IPS-NIHi11 (cell line): ENCODE data around the gene TSPAN9.

ENCODE experiments used
- DNase-seq: peaks from one replicate; pipeline ENCODE4 v3.0.0; 2012; ENCODE audit warnings: mixed read lengths, low spot score

The TSPAN9 gene

DNA sequence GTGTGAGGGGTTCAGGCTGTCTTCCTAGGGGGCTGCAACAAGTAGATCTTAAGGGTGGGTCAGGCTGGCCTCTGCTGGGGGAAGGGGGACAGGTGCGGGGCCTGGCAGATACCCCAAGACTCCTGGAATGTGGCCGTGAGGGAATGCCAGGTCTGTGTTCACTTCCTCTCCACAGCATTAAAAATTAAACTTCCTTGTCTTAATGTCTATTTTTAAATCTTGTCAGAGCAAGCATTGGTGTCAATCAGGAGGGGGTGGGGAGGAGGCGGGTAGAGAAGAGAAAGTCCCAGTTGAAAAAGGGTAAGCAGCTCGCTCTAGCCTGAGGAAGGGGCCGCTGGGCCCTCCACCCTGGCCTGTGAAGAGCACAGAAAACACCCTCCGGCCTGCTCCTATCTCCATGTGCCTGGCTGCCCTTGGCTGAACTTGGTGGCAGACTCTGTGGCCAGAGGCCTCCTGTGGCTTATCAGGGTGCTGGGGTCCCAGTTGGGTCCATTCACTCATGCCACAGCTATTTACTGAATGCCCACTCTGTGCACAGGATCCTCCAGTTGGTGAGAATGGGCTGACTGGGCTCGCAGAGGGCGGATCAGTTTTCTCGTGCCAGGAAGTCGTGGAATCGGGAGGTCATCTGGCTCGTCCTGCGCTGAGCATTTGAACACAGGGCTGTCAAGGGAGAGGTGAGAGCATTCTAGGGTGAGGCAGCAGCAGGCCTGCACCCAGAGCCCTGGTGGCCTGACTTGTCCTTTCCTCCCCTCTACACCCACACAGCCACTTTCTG lies 128.8 kb downstream of the TSPAN9 start:
- no peak for DNase-seq

DNA sequence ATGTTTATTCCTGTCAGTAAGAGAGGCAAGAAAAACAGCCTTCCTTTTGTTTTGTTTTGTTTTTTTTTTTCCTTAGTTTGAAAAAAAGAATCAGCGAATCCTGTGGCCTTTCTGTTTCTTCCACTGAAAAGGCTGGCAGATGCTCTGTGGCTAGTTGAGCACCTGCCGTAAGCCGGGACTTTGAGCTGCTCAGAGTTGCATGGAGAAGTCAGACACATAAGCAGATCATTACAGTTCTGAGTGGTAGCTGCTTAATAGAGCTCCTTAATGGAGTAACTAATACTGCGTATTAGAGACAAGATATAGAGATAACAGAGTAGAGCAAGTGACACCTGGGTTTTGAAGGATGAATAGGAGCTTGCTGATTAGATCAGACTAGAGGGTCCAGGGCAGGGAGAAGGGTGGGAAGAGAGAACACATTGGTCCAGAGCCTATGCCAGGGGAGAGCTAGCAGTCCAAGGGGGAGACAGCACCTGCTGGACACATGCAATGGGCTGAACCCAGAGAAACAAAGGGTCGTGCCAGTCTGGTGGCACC lies 129.4 kb downstream of the TSPAN9 start:
- no peak for DNase-seq

DNA sequence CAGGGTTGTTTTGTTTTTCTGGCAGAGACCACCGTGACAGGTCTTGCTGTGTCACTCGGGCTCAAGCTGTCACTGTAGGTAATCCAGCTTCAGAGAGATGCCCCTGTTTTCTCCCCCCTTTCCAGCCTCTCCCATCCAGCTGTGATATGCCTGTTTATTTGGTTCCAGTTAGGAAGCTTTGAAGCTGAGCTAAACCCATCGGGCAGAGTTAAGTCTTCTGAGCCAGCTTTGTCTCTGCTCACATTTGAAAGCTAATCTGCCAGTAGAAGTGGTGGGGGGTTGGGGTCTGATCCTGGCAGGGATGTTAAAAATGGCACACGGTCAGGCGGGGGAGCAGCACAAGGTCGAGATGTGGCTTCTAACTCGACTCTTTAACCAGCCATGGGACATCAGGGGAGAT lies 130.0 kb downstream of the TSPAN9 start:
- DNase-seq = no peak

DNA sequence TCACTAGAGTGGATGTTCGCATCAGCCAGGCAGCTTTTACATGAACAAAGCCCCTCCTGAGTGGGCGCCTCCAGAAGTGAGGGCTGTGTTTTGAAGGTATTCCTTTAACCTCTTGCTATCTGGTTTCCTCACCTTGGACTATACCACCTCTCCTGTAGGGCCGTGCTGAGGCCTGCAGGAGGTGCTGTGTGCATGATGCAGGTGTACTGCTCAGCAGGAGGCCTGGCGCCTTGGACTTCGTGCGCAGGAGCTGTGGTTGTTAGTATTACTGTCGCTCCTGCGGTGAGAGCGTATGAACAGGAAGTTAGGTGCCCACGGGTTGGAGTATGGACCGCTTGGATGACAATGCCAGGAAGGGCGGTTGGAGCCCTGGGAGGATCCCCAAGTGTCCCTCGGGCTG lies 130.7 kb downstream of the TSPAN9 start:
- peak; percentile 70 for DNase-seq

DNA sequence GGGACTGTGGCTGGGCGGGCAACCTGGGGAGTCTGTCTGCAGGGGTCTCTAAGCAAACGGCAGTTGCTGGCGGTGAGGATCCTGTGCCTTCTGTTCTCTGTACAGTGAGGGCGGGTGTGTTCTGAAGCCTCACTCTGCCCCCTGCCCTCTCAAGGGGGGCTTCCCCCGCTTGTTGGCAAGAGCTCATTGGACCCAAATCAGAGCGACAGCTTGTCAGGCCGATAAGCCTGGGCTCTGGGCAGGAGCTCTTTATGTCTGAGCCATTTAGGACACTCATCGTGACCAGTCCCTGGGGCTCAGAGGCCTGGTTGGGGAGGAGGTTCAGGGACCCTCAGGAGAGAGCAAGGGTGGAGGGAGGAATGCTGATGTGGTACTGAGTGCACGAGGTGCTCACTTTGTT lies 136.0 kb downstream of the TSPAN9 start:
- DNase-seq = no peak

DNA sequence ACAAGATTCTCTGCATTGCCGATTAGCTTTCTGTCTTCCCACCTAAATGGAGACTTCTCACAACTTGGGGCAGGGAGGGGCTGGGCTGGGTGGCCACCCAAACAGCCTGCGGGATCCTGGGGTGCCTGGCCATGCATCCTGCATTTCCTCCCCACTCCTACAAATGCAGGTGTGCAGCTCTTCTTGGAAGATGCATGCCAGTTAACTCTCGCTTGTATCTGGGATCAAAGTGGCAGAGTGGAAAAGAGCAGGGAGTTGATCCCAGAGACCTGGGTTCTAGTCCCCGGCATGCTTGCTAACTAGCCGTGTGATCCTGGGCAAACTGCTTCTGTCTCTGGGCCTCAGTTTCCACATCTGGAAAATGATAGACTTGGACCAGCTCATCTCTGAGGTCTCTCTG lies 136.6 kb downstream of the TSPAN9 start:
- DNase-seq = no peak

DNA sequence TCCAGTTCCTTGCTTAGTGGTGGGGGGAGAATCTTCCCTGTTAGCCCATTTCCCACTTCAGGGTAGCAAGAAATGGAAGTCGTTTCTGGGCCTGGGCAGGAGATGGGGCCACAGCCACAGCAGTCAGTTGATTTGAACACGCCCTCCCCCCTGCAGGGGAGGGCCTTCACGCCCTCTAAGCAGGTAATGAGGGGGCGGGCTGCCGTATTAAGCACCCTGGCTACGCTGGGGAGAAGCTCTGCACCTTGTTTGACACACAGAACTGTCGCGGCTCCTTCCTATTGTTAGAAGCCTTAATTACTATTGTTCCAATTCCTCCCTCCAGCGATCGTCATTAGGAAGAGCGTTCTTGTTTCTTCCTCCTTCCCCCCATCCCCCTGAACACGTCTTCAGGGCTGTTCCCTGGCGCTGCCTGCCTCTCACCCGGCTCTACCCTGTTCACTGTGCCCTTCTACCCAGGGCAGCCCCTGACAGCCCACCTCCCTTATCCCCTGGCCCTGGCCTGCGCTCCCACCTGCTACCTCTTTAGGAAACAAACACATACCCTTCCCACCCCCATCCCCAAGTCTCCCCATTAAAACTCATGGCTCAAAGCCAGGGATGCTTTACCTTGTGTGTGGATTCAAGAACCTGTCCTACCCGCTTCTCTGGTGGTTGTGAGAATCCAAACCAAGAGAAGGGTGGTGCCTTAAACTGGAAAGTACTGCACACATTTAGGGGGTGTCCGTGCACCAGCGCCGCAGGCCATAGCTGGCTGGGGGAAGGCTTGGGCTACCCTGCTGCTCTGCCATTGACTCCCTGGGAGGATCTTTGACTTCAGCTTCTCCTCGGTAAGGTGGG lies 137.6 kb downstream of the TSPAN9 start:
- peak; percentile 80 for DNase-seq

DNA sequence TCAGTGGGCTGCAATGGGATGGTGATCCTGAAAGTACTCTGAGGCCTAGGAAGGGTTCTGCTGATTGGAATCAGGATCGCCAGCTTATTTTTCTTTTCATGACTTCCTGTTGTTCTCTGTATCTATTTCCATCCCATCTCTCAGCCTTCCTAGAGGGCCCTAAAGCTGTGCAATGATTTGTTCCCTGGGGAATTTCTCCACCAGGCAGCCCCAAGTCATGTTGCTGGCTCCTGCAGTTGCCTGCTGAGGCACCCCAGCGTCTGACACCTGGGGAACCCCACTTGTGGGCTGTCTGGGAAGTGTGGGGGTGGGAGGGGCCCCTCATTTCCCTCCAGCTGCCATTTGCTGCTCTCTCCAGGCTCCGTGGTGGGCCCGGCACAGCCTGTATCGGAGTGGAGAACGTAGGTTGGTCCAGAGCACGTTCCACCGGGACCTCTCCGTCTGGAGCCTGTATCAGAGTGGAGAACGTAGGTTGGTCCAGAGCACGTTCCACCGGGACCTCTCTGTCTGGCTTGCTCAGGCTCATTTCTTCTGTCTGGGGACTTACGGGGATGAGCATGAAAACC lies 138.3 kb downstream of the TSPAN9 start:
- DNase-seq = no peak

DNA sequence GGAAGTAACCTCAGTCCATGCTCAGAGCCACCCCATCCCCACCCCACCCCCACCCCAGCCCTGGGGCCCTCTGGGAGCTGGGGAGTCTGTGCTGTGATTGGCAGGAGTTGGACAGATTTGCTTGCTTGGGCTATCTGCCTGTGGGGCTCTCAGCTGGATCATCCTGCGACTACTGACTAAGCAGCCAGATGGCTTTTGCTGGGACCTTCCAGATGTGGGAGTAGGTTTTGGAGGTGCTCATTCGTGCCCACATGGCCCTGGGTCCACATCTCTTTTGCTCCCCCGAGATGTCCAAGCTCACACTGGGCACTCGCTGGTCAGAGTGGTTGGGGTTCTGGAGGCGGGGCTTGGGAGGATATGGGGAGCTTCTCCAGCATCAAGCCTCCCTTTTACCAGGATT lies 138.9 kb downstream of the TSPAN9 start:
- DNase-seq = no peak

DNA sequence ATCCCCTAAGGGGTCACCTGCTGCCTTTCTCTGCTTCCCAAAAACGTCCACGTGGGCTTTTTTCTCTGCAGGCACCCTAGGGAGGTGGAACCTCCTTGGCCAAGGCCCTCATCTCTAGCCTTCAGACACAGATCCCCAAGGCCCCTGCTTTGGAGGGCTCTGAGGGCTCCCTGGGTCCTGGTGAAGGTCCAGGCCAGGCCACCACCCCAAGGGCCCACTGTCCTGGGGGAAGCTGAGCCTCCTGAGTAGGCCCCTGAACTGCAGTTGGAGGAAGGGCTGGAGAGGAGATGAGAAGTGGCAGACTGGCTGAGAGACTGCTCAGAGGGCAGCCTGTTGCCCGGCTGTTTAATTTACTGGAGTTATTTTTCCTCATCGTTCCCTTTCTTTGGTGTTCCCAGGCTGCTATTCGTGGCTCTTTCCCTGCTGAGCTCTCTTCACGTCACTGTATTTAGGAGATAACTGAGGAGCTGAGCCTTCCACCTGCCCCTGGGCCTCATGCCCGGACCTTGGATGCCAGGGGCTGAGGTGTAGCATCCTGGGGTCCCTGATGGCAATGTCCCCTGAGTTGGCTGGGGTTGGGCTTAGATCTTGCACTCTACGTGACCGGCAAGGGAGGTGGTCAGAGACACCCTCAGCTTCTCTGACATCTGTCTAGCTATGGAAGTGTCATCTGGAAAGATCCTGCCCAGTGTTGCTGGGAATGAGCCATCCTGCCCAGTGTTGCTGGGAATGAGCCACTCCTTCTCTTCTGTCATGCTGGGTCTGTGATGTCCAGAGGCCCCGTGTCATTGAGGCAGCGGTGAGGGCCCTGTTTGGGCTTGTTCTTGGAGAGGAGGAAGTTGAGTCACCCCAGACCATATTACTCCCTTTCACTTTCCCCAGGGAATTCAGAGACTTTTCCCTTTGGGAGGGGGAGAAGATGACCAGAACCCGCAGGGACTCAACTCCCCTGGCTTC lies 139.8 kb downstream of the TSPAN9 start:
- DNase-seq = no peak

DNA sequence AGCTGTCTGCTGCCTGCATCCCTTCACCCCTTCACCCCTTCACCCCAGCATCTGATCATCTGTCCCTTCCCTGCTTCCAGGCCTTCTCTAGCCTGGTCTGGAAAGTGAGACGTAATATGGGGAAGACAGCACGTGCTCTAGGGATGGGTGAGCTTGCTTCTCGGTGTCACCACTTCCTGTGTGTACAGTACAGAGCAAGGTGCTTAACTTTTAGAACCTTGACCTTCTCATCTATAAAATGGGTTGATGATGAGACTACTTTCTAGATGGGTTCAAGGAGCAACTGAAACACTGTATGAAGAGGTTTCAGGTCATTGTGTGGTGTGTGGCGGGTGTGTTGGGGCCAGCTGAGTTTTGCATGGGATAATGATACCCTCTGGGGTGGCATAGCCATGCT lies 140.5 kb downstream of the TSPAN9 start:
- no peak for DNase-seq

DNA sequence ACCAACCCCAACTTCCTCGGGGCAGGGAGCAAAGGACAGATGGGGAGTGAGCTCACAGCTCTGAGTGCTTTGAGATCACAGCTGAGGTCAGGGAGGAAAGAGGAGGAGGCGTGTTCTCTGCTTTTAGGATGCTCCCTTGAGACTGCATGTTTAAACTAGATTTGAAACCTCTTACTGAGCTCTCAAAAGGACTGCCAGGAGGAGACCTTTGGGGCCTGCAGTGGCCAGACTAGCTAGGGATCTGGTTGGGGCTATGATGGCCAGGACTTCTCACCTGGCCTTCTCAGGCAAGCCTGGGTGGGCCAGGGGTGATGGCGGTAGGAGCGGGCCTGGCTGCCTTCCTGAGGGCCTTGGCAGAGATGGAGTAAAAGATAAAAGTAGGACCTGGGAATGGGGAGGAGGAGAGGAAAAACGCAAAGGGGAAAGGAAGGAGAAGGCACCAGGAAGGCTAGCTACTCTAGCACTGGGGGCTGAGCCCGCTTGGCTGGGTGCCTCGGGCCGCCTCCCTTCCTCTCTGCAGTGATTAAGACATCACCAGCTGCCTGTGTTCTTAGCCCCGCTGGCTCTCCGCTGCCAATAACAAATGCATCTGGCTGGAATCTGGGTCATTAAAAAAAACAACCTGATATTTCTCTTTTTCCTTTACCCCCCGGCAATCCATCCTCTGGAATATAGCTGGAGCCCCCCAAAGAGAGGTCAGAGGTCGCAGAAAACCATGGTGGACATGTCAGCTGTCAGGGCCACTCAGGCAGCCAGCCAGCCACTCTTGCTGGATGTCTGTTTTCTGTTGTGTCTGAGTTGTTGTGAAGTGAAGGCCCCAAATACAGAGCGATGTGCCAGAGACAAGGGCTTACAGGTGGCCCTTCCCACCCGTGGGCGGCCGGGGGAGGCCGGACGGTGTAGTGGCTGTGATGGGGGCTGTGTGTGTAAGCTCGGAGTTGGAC lies 141.3 kb downstream of the TSPAN9 start:
- no peak for DNase-seq

DNA sequence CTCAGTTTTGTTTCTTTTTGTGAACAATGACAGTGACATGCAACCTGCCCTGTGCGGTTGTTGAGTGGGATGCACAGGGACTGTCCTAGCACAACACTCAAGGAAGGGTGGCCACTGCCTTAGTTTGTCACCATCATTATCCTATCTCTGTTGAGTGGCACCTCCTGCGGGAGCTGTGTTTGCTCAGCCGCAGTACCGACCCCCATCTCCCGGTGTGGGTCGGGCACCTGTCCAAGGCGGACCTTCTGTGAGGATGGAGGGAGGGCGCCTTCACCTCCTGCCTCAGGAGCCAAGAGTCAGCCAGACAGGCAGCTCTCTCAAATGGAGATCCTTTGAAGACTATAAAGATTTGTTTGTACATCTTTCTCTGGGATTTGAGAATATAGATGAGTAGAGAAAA lies 142.1 kb downstream of the TSPAN9 start:
- no peak for DNase-seq

DNA sequence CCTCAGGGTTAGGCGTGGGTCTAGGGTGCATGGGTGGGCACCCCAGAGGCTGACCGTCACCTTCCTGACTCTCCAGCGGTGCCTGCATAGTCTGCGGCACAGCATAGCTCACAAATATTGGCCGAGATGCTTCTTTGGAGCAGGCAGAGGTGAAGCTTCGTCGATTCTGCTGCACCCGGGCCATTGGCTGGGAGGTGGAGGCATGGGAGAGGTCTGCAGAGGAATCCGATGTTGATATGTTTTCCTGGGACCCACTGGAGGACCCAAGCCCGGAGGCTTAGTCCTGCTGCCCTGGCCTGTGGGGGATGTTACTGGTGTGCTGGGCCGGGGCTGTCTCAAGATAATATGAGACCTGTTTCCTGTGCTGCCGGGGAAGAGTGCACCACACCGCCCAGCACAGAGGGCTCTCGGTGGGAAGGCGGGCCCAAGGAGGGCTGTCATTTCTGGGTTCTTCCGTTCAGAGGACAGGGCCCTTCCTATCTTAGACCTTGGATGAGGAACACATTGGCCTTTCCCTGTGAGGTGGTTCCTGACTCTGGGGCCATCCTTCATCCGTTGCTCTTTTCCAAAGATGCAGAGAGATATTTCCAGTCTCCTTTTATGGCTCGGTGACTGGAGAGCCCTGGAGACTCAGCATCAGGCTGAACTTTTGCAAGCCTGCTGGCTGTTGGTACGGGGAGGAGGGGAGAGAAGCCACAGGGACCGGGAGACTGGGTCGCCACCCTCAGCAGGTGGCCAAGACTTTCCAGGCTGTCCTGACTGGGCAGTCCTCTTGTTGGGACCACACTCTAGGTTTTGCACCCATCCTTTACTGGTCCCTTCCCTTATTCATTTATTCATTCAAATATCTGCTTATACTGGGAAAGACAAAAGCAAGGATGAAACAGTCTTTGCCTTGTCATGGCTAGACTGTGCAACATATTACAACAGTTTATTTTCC lies 143.5 kb downstream of the TSPAN9 start:
- DNase-seq = no peak

DNA sequence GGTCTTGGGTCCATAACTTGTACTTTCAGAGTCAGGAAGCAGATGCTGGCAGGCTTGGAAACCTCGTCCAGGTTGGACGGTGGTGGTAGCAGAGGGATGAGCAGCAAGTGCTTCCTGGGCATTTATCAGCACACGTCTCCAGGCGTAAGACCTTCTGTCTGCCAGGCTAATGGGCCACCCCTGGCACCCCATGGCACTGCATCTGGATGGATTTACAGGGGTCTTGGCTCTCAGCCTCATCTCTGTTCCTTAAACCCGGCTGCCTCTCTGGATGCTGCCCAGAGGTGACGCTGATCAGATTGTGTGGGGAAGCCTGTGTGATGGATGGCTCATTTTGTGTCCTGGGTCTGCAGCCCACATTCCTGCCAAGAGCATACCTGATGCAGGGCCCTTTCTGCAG lies 145.1 kb downstream of the TSPAN9 start:
- no peak for DNase-seq

DNA sequence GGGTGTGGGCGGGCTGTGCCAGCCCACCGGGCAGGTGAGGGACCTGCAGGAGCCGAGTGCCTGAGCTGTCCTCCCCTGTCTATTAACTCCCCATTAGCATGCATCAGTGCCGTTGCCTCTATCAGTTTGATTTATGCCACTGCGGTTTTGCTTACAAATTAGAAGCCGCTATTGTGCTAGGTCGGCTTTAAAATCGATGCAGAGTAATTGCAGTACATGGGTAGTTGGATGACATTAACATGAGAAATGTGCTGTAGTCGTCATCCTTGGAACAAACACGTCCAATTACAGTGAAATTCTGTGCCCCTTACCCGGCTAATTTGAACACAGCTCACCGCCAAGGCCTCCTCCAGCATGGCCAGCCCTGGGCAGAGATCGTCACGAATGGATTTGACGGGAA lies 145.8 kb downstream of the TSPAN9 start:
- DNase-seq = no peak

DNA sequence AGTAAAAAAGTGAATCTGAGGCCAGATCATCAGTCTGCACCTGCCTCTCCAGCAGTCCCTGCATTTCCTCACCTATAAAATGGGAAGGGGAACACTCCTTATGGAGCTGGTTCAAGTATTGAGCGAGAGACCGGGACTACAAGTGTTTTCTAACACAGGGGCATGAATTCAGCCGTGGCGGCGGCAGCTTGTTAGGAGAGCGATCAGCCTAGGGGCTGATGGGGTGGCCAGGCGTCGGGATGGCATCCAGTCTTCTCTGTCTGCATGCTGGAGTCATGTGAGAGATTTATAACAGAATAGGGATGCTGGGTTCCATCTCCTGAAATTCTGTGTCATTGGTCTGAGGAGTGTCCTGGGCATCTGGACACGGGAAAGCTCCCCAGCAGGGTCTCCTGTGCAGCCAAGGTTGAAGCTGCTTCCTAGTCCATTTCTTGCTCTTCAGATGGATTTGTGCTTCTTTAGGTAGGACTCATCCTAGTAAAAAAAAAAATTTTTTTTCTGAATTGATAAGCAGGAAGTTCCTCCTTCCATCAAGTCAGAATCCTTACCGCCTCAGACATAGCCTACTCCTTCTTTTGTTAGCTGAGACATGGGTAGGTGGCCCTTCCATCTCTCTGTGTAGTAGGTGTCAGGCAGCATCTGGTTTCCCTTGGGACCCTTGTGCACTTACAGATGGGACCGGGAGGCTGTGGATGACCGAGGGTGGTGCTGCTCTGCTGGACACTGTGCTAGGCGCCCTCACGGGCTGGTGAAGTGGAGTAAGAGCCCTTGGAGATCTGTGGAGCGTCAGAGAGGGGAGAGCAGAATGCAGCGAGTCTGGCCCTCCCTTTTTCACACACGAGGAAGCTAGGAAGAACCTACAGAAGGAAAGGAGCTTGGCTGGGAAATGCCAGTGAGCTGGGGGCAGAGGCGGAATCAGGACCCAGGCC lies 146.7 kb downstream of the TSPAN9 start:
- no peak for DNase-seq

DNA sequence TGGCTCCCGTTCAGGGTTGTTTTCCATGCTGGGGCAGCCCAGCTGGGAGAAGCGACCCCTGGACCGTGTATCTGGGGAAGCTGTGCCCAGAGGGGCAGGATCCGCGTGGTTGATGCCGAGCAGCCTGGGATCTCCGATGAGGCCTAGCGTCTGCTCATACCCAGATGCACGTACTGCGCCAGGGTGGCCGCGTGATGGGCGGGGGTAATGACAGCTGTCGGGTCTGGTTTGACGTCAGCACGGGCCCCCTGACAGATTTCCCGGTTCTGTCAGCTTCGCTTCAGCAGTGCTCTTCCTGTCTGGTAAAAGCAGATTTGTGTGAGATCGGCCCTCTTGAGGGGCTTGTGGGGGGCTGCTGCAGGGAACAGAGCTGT lies 147.3 kb downstream of the TSPAN9 start:
- no peak for DNase-seq
